GM21825 (cell line): ENCODE data around the gene ERBB4.

Experiments
- ATAC-seq: cut with Tn5 transposase; IDR thresholded peaks from one replicate; pipeline ENCODE4 v1.9.1; 2021; ENCODE audit warnings: mild to moderate bottlenecking, moderate library complexity; ENCODE audit not compliant: unreplicated experiment

Gene ERBB4

GRCh38 chr2:211512806-211513205 is 1025.8 kb downstream of the ERBB4 start:
- ATAC-seq = no peak

GRCh38 chr2:211503856-211504255 is 1034.7 kb downstream of the ERBB4 start:
- ATAC-seq = no peak

GRCh38 chr2:211503198-211503597 is 1035.4 kb downstream of the ERBB4 start:
- ATAC-seq = no peak

- no peak for ATAC-seq
These were observed 1039.9 kb downstream of the ERBB4 start for GRCh38 chr2:211498551-211499205.

GRCh38 chr2:211495339-211495738 is 1043.3 kb downstream of the ERBB4 start:
- no peak for ATAC-seq

- ATAC-seq = no peak
These were observed 1044.1 kb downstream of the ERBB4 start for GRCh38 chr2:211494536-211494935.

- no peak for ATAC-seq
These were observed 1044.5 kb downstream of the ERBB4 start for GRCh38 chr2:211494085-211494484.

- ATAC-seq = no peak
These were observed 1050.9 kb downstream of the ERBB4 start for GRCh38 chr2:211487733-211488132.

GRCh38 chr2:211479536-211480150 is 1059.0 kb downstream of the ERBB4 start:
- ATAC-seq = no peak

- ATAC-seq = no peak
These were observed 1060.9 kb downstream of the ERBB4 start for GRCh38 chr2:211477537-211478275.

GRCh38 chr2:211473116-211473515 is 1065.5 kb downstream of the ERBB4 start:
- ATAC-seq = no peak

GRCh38 chr2:211469664-211470059 is 1068.9 kb downstream of the ERBB4 start:
- ATAC-seq = no peak

- ATAC-seq = no peak
These were observed 1069.5 kb downstream of the ERBB4 start for GRCh38 chr2:211468877-211469663.

GRCh38 chr2:211468217-211468616 is 1070.4 kb downstream of the ERBB4 start:
- ATAC-seq = no peak

GRCh38 chr2:211463397-211463796 is 1075.2 kb downstream of the ERBB4 start:
- ATAC-seq = no peak

GRCh38 chr2:211458974-211459373 is 1079.6 kb downstream of the ERBB4 start:
- ATAC-seq = no peak

GRCh38 chr2:211457325-211457724 is 1081.3 kb downstream of the ERBB4 start:
- no peak for ATAC-seq

GRCh38 chr2:211455216-211455841 is 1083.3 kb downstream of the ERBB4 start:
- ATAC-seq = no peak

- ATAC-seq = no peak
These were observed 1083.9 kb downstream of the ERBB4 start for GRCh38 chr2:211454679-211455078.

- ATAC-seq = no peak
These were observed 1085.2 kb downstream of the ERBB4 start for GRCh38 chr2:211453311-211453887.
